ENCODE data around the gene ACE2. TPM values are rescaled to one million over a fixed set of nuclear protein-coding genes. Genes with fewer than 3 reads are reported as not detected.

Gene ACE2
- polyA plus RNA-seq, 1 of the 3 experiments (the other 2 are of a cell fraction), result not detected

- TF ChIP-seq, protein P1, sequence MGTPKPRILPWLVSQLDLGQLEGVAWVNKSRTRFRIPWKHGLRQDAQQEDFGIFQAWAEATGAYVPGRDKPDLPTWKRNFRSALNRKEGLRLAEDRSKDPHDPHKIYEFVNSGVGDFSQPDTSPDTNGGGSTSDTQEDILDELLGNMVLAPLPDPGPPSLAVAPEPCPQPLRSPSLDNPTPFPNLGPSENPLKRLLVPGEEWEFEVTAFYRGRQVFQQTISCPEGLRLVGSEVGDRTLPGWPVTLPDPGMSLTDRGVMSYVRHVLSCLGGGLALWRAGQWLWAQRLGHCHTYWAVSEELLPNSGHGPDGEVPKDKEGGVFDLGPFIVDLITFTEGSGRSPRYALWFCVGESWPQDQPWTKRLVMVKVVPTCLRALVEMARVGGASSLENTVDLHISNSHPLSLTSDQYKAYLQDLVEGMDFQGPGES (IDR thresholded peaks at IDR 0.05; ENCODE audit: low read depth, low read length), result no peak
- TF ChIP-seq ZBTB33 (IDR thresholded peaks at IDR 0.05; ENCODE audit: borderline replicate concordance, low read depth) (no peak), RCOR1 (IDR thresholded peaks at IDR 0.05; ENCODE audit: low read length) (no peak), USF1 (IDR thresholded peaks at IDR 0.05; ENCODE audit: borderline replicate concordance, low read depth) (no peak)
Observed at GRCh38 chrX:15560924-15561323, 39.8 kb downstream of the ACE2 start (continued).

DNA sequence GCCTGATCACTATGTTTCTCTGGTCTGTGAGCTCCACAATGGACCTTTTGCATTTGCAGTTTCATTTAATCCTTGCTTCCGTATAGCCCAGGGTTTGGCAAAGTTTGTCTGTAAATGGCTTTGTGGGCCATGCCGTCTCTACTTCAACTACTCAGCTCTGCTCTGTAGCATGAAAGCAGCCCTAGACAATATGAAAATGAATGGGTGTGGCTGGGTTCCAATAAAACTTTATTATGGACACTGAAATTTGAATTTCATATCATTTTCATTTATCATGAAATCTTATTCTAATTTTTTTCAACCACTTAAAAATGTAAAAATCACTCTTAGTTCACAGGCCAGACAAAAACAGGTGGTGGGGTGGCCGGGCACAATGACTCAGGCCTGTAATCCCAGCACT lies 41.5 kb downstream of the ACE2 start:
- ChIA-PET POLR2A (no interaction called here), CTCF (interaction anchor here (1.8 kb wide), 1 partner anchor 210 kb away, joined by 5 read pairs; no protein-coding TSS in a partner anchor)
- Histone ChIP-seq H3K79me2 (ENCODE audit: insufficient read depth) (no peaks in the 10 kb centered on the region), H2AFZ (ENCODE audit: low read depth) (no peak overlapping the region), H3K27me3 (ENCODE audit: insufficient read depth) (peaks cover 16% of the 10 kb centered on the region), H3K27ac (ENCODE audit: low read depth in 2 of 2, low read length in 1 of 2) (no peak overlapping the region), H3K9me2 (no peaks in the 10 kb centered on the region), H3F3A (replicated peaks; ENCODE audit: insufficient read depth) (no peaks in the 10 kb centered on the region), H3K4me1 (ENCODE audit: control insufficient read depth in 1 of 2, insufficient read depth in 2 of 2, low read depth in 1 of 2, low read length in 1 of 2) (no peaks in the 10 kb centered on the region), H3K9me3 (no peaks in the 10 kb centered on the region), H3K36me3 (replicated peaks in 1 of 2; ENCODE audit: control insufficient read depth in 1 of 2, insufficient read depth in 2 of 2, low read length in 1 of 2) (no peaks in the 10 kb centered on the region), H3K4me2 (no peak overlapping the region), H4K20me1 (ENCODE audit: insufficient read depth) (no peaks in the 10 kb centered on the region), H3K9ac (no peak overlapping the region), H3K4me3 (ENCODE audit: low read depth in 2 of 2, low read length in 1 of 2) (no peak overlapping the region)
- 45% methylated on average over 3 of the region's 3 CpGs for WGBS (ENCODE audit: low lambda C conversion rate)
- DNase-seq, result no peak
- TF ChIP-seq JUND (IDR thresholded peaks at IDR 0.05) (no peak), NFIC (IDR thresholded peaks at IDR 0.05; ENCODE audit: borderline replicate concordance) (no peak), FOXJ3 (CRISPR knock-in tag; IDR thresholded peaks at IDR 0.05) (no peak), EZH2phosphoT487 (IDR thresholded peaks at IDR 0.05; ENCODE audit: borderline replicate concordance, low read depth) (no peak), MXI1 (IDR thresholded peaks at IDR 0.05; ENCODE audit: low read depth, low read length) (no peak)

DNA sequence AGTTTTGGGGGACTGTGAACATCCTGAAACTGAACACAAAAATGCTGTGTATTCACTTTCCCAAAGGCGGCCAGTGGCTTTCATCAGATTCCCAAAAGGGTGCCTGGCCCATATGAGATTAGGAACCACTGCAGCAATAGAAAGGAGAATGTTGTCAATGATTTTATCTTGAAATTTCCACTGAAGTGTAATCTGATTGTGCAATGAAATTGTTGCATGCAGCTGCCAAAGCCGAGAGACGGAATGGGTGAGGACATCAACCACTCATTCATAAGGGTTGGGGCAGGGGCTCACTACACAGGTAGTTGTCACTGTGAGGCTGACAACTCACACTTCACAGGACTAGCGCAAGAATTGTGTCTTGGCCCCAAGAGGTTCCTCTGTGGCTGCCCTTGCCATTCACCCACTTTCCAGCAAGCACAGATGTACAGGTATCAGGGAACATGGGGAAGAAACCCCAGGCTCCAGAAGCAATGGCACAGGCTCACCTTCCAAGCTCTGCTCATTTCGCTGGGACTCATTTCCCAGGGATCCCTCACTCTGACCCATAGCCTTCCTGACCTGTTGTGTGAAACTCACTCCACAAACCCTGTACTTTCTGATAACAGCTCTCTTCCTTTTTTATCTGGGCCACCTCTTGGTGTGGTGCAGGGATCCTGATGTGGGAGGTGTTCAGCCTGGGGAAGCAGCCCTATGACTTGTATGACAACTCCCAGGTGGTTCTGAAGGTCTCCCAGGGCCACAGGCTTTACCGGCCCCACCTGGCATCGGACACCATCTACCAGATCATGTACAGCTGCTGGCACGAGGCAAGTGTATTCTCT lies 51.4 kb downstream of the ACE2 start:
- ChIA-PET POLR2A (no interaction called here), CTCF (interaction anchor here (2.1 kb wide), 1 partner anchor 200 kb away, joined by 4 read pairs; no protein-coding TSS in a partner anchor)
- Histone ChIP-seq H3K4me2 (no peak overlapping the region), H3K9me3 (no peaks in the 10 kb centered on the region), H3F3A (replicated peaks; ENCODE audit: insufficient read depth) (no peaks in the 10 kb centered on the region), H2AFZ (ENCODE audit: low read depth) (no peak overlapping the region), H3K4me1 (ENCODE audit: control insufficient read depth in 1 of 2, insufficient read depth in 2 of 2, low read depth in 1 of 2, low read length in 1 of 2) (no peaks in the 10 kb centered on the region), H3K36me3 (replicated peaks in 1 of 2; ENCODE audit: control insufficient read depth in 1 of 2, insufficient read depth in 2 of 2, low read length in 1 of 2) (no peaks in the 10 kb centered on the region), H3K9ac (no peak overlapping the region), H3K4me3 (ENCODE audit: low read depth in 2 of 2, low read length in 1 of 2) (no peak overlapping the region), H3K79me2 (ENCODE audit: insufficient read depth) (no peaks in the 10 kb centered on the region), H3K9me2 (no peaks in the 10 kb centered on the region), H3K27me3 (ENCODE audit: insufficient read depth) (no peaks in the 10 kb centered on the region; the same call in 1 of the 2 replicates), H4K20me1 (ENCODE audit: insufficient read depth) (no peaks in the 10 kb centered on the region), H3K27ac (ENCODE audit: low read depth in 2 of 2, low read length in 1 of 2) (no peak overlapping the region)
- DNase-seq, result no peak
- TF ChIP-seq POLR2AphosphoS5 (IDR thresholded peaks at IDR 0.05; ENCODE audit: low read depth, low read length) (no peak), CTCF (IDR thresholded peaks at IDR 0.05) (no peak)
- WGBS (ENCODE audit: low lambda C conversion rate), result 17% methylated on average over 6 of the region's 8 CpGs

Measured in SK-N-SH (cell line).